ENCODE data around the gene TTLL13. TPM values are rescaled to one million over a fixed set of nuclear protein-coding genes. Genes with fewer than 3 reads are reported as not detected.
"Not testable (repeated sequence)": the region's sequence is repeated elsewhere in the genome, so short reads cannot be mapped to it uniquely, and the experiment has no call there.

Gene TTLL13
- total RNA-seq, 1 experiment from 2014 or later: 1.0 TPM

DNA sequence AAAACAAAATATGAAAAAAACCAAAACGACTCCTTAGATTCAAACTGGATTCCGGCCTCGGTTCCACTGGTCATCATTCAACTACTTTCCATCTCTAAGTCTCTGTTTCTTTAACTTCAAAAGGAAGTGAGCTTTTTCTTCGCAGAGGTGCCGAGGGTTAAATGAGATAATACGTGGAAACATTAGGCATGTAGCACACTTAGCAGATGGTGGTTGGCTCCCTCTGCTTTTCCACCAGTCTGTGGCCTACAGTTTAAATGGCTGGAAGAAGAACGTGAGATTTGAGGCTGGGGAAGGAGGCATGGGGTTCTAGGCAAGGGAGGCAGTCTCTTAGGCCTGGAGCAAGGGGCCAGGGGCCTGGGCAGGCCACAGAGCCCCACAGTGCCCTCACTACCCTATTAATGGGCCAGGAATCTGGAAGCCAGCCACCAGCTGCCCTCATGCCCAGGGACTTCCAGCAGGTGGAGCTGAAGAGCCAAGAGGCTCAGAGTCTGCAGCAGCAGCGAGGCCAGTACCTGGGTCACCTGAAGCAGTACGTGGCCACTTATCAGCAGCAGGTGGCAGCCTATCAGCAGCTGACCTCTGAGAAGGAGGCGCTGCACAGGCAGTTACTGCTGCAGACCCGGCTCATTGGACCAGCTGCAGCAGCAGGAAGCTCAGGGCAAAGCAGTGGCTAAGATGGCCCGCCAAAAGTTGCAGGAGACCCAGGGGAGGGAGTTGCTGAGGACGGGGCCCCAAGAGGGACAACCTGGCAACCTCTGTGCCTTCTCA, 43.9 kb downstream of the TTLL13 start:
- peak; percentile 90 for DNase-seq (ENCODE audit: low read depth, low spot score)
- not testable (repeated sequence) for H3K79me2 ChIP-seq (ENCODE audit: insufficient read depth, low read length); BruUV-seq (replicated peaks); H3K27ac ChIP-seq (ENCODE audit: low read depth, low read length); H3K9me2 ChIP-seq (ENCODE audit: insufficient read depth); H3K27me3 ChIP-seq (ENCODE audit: insufficient read depth, low read length); H4K20me1 ChIP-seq (ENCODE audit: insufficient read depth); H3K9me3 ChIP-seq (ENCODE audit: control insufficient read depth in 1 of 2, insufficient read depth in 1 of 2, low read depth in 1 of 2, low read length in 2 of 2); H3K36me3 ChIP-seq (ENCODE audit: control insufficient read depth in 1 of 2, insufficient read depth in 2 of 2, low read length in 2 of 2)
- H2AFZ ChIP-seq (ENCODE audit: low read depth, low read length, poor library complexity, severe bottlenecking): peak overlapping the region; percentile 56
- ChIA-PET CTCF (interaction anchor here (0.5 to 2.9 kb wide), 32 partner anchors 9 to 978 kb away, joined by 3 to 16 read pairs (median 3); partner anchors contain the start of genes CIB1, GDPGP1, HDDC3 and MAN2A2), POLR2A (interaction anchor here (0.6 to 1.3 kb wide), 5 partner anchors 43 to 641 kb away, joined by 3 to 5 read pairs (median 3); partner anchors contain the start of genes CIB1, MAN2A2 and TTLL13), RAD21 (ENCODE audit: low non-redundant PET in 1 of 2, low total read pairs in 2 of 2, uncharacterized antibody in 2 of 2, unreplicated experiment in 2 of 2) (interaction anchor here (0.6 to 1.0 kb wide), 4 partner anchors 150 to 218 kb away, joined by 3 read pairs; no protein-coding TSS in a partner anchor)
- ATAC-seq: peak; percentile 99
- intact Hi-C loops (cut with micrococcal nuclease): loop anchor here (1.0 to 10.0 kb wide), 4 partner anchors 189 to 639 kb away; partner anchors contain the start of gene HDDC3
- peak overlapping the region in 1 of 2 experiments; percentile 23; a peak in 1 of 4 replicates for H3K4me3 ChIP-seq (replicated peaks in 1 of 2; ENCODE audit: low read depth in 1 of 2, low read length in 2 of 2)
- peaks cover 7 to 24% of the 10 kb centered on the region in 2 experiments; a peak in 3 of 4 replicates for H3K4me1 ChIP-seq (ENCODE audit: control insufficient read depth in 1 of 2, insufficient read depth in 2 of 2, low read length in 2 of 2)
- peak overlapping the region; percentile 25; the same call in 1 of the 2 replicates for H3K9ac ChIP-seq (ENCODE audit: low read length)
- TF ChIP-seq CBX3 (IDR thresholded peaks at IDR 0.05; ENCODE audit: low read depth): peak; percentile 88
- peak; percentile 90 for TF ChIP-seq RAD21 (IDR thresholded peaks at IDR 0.05; ENCODE audit: low read depth)
- TF ChIP-seq POLR2AphosphoS5 (IDR thresholded peaks at IDR 0.05; ENCODE audit: low read depth, low read length): peak; percentile 30; the same call in 1 of the 2 replicates
- TF ChIP-seq, protein P1, sequence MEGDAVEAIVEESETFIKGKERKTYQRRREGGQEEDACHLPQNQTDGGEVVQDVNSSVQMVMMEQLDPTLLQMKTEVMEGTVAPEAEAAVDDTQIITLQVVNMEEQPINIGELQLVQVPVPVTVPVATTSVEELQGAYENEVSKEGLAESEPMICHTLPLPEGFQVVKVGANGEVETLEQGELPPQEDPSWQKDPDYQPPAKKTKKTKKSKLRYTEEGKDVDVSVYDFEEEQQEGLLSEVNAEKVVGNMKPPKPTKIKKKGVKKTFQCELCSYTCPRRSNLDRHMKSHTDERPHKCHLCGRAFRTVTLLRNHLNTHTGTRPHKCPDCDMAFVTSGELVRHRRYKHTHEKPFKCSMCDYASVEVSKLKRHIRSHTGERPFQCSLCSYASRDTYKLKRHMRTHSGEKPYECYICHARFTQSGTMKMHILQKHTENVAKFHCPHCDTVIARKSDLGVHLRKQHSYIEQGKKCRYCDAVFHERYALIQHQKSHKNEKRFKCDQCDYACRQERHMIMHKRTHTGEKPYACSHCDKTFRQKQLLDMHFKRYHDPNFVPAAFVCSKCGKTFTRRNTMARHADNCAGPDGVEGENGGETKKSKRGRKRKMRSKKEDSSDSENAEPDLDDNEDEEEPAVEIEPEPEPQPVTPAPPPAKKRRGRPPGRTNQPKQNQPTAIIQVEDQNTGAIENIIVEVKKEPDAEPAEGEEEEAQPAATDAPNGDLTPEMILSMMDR (IDR thresholded peaks at IDR 0.05 in 2 of 3, conservative IDR thresholded peaks at IDR 0.05 in 1 of 3; ENCODE audit: borderline replicate concordance in 1 of 3, insufficient read depth in 1 of 3, low read depth in 2 of 3, low read length in 2 of 3): peak; percentile 80 to 99 (median 90)
- peak overlapping the region; percentile 56 for H3K4me2 ChIP-seq (ENCODE audit: low read length)
